A549 treated with RU486 at 1 μM for 4 hours (cell line): ENCODE data around the gene CEACAM3. TPM values are rescaled to one million over a fixed set of nuclear protein-coding genes. Genes with fewer than 3 reads are reported as not detected.

ENCODE experiments used
- total RNA-seq: library from RNA; stranded (reverse); fragments of 200-300 nt; extraction: Qiagen RNA extraction; gene quantifications from 5 replicates; pipeline ENCODE4 v1.2.3, GENCODE V29; 2022; ENCODE audit warnings: low read depth

Gene CEACAM3
- total RNA-seq = not detected in 5 replicates

GRCh38 chr19:41796362-41796761, at the start of gene CEACAM3:
TSS of gene CEACAM3 (plus strand) at chr19:41796587. CDS start at chr19:41796678, 91 bp downstream.

GRCh38 chr19:41755328-41755913, 41.0 kb upstream of the CEACAM3 start, which contains the start of gene CEACAM6:
TSS of gene CEACAM6 (plus strand) at chr19:41755530. CDS start at chr19:41755639, 109 bp downstream.

GRCh38 chr19:41844601-41845000, 48.2 kb downstream of the CEACAM3 start, which contains the start of gene LYPD4:
TSS of gene LYPD4 (minus strand) at chr19:41844683. CDS start at chr19:41839285, 5,398 bp downstream.

GRCh38 chr19:41845001-41845050, 48.4 kb downstream of the CEACAM3 start, which contains the start of gene DMRTC2:
TSS of gene DMRTC2 (plus strand) at chr19:41845042. CDS start at chr19:41847429, 2,387 bp downstream.

GRCh38 chr19:41859618-41860418, 63.4 kb downstream of the CEACAM3 start, which contains the start of gene RPS19:
TSS of gene RPS19 (plus strand) at chr19:41860255. CDS start at chr19:41860775, 520 bp downstream.

Other genes starting within 250 kb of the CEACAM3 start
- not detected in 5 replicates for gene CEACAM21, start 220.4 kb upstream of the CEACAM3 start, total RNA-seq
- not detected in 5 replicates for gene CEACAM4, start 169.5 kb upstream of the CEACAM3 start, total RNA-seq
- 0.24 TPM in 1 of 5 replicates, not detected in the others for gene CEACAM7, start 108.3 kb upstream of the CEACAM3 start, total RNA-seq
- gene CEACAM5, start 88.0 kb upstream of the CEACAM3 start, total RNA-seq = 1.9 to 2.5 TPM (median 2.2 TPM) in 5 replicates
- gene CEACAM6, start 41.1 kb upstream of the CEACAM3 start, total RNA-seq = 21.0 to 26.8 TPM (median 24.4 TPM) in 5 replicates
- gene LYPD4, start 48.1 kb downstream of the CEACAM3 start, total RNA-seq = not detected in 5 replicates
- not detected in 5 replicates for gene DMRTC2, start 48.5 kb downstream of the CEACAM3 start, total RNA-seq
- gene RPS19, start 63.7 kb downstream of the CEACAM3 start, total RNA-seq = 8,596 to 10,712 TPM (median 9,242 TPM) in 5 replicates
- gene CD79A, start 80.7 kb downstream of the CEACAM3 start, total RNA-seq = 0.59 to 1.4 TPM (median 1.0 TPM) in 5 replicates
- gene ARHGEF1, start 86.6 kb downstream of the CEACAM3 start, total RNA-seq = 76.4 to 121 TPM (median 100 TPM) in 5 replicates
- gene ERFL, start 131.9 kb downstream of the CEACAM3 start, total RNA-seq = 0.23 to 0.41 TPM (median 0.36 TPM) in 5 replicates
- gene RABAC1, start 162.7 kb downstream of the CEACAM3 start, total RNA-seq = 171 to 287 TPM (median 250 TPM) in 5 replicates
- 3.5 to 5.7 TPM (median 5.1 TPM) in 5 replicates for gene ATP1A3, start 197.6 kb downstream of the CEACAM3 start, total RNA-seq